PC-3 (cell line): ENCODE results near the gene SLC35D1. TPM values are rescaled to one million over a fixed set of nuclear protein-coding genes. Genes with fewer than 3 reads are reported as not detected.
A peak's percentile ranks its signal among the peaks of the same experiment; 100 is the strongest.

Experiments
- ATAC-seq: fragments of 200-7000 bp; cut with Tn5 transposase; 2 replicates; pipeline ENCODE4 v1.9.1; 2020; ENCODE audit warnings: mild to moderate bottlenecking, moderate library complexity
- BruUV-seq: library from RNA; stranded (reverse); fragments of 400-500 nt; replicated peaks from 2 replicates; lab custom pipeline; 2021; lab: Mats Ljungman, UMichigan
- CTCF ChIA-PET: fragments of 300-600 bp; sonication (Branson Sonifier 250); formaldehyde crosslinking; loops from one replicate; lab custom pipeline; 2022; ENCODE audit warnings: antibody characterized with exemption; lab: Charles Lee
- POLR2A ChIA-PET: fragments of 300-600 bp; sonication (Branson Sonifier 250); formaldehyde crosslinking; loops from one replicate; lab custom pipeline; 2022; ENCODE audit warnings: antibody characterized with exemption; ENCODE audit not compliant: unreplicated experiment; lab: Charles Lee
- DNase-seq: peaks from one replicate; pipeline ENCODE4 v3.0.0-alpha.2; 2015
- H2AFZ ChIP-seq: fragments of 300-600 bp; sonication (generic); 2 replicates; pipeline ENCODE4 v1.6.0; 2016; ENCODE audit warnings: antibody characterized with exemption, low read length
- H3F3A ChIP-seq: fragments of 300-600 bp; sonication (generic); one replicate; pipeline ENCODE4 v1.6.0; 2017; ENCODE audit warnings: antibody characterized with exemption, low read length, control low read depth, mild to moderate bottlenecking; ENCODE audit not compliant: unreplicated experiment
- H3K27ac ChIP-seq: fragments of 300-600 bp; sonication (generic); 2 replicates; pipeline ENCODE4 v1.5.1; 2016; ENCODE audit warnings: mild to moderate bottlenecking, low read length
- H3K27me3 ChIP-seq: fragments of 300-600 bp; sonication (generic); 2 replicates; pipeline ENCODE4 v1.6.1; 2016; ENCODE audit warnings: low read length, mixed read lengths
- H3K36me3 ChIP-seq: fragments of 300-600 bp; sonication (generic); 2 replicates; pipeline ENCODE4 v1.6.1; 2016; ENCODE audit warnings: low read depth, mixed run types, low read length, mixed read lengths
- H3K4me1 ChIP-seq: fragments of 300-600 bp; sonication (generic); 2 replicates; pipeline ENCODE4 v1.5.1; 2016; ENCODE audit warnings: low read length; ENCODE audit not compliant: insufficient read depth
- H3K4me2 ChIP-seq: fragments of 300-600 bp; sonication (generic); 2 replicates; pipeline ENCODE4 v1.6.0; 2016; ENCODE audit warnings: low read length
- H3K4me3 ChIP-seq: fragments of 300-600 bp; sonication (generic); 2 replicates; pipeline ENCODE4 v1.5.1; 2016; ENCODE audit warnings: mild to moderate bottlenecking, low read length, mixed read lengths
- H3K79me2 ChIP-seq: fragments of 300-600 bp; sonication (generic); 2 replicates; pipeline ENCODE4 v1.6.1; 2017; ENCODE audit warnings: low read length, mixed read lengths
- H3K9ac ChIP-seq: fragments of 300-600 bp; sonication (generic); 2 replicates; pipeline ENCODE4 v1.6.0; 2016; ENCODE audit warnings: mild to moderate bottlenecking, low read length
- H3K9me2 ChIP-seq: fragments of 300-600 bp; sonication (generic); replicated peaks from 2 replicates; pipeline ENCODE4 v1.6.1; 2016; ENCODE audit warnings: mixed run types, low read length, mixed read lengths
- H3K9me3 ChIP-seq: fragments of 300-600 bp; sonication (generic); 2 replicates; pipeline ENCODE4 v1.6.1; 2016; ENCODE audit warnings: low read length, mixed read lengths
- H4K20me1 ChIP-seq: fragments of 300-600 bp; sonication (generic); 2 replicates; pipeline ENCODE4 v1.6.1; 2016; ENCODE audit warnings: low read length, mixed read lengths
- CTCF ChIP-seq: fragments of 300-600 bp; sonication (generic); conservative IDR thresholded peaks from 2 replicates; pipeline ENCODE4 v1.5.1; 2017; ENCODE audit warnings: antibody characterized with exemption, low read depth, mild to moderate bottlenecking, low read length
- EZH2 ChIP-seq: fragments of 300-600 bp; sonication (generic); IDR thresholded peaks from one replicate; pipeline ENCODE4 v1.6.1; 2017; ENCODE audit warnings: antibody characterized with exemption, mild to moderate bottlenecking, low read length; ENCODE audit not compliant: unreplicated experiment
- EZH2phosphoT487 ChIP-seq: fragments of 300-600 bp; sonication (generic); IDR thresholded peaks from 2 replicates; pipeline ENCODE4 v1.6.1; 2018; ENCODE audit warnings: mild to moderate bottlenecking, antibody characterized with exemption, low read length, borderline replicate concordance
- intact Hi-C: fragments of 100-400 bp; cut with micrococcal nuclease; formaldehyde crosslinking; loops from 2 replicates; pipeline ENCODE4 v1.9.0; 2023
- total RNA-seq: library from RNA; depleted of rRNA; stranded (reverse); fragments of >200 nt; gene quantifications from 2 replicates; pipeline ENCODE4 v1.2.3, GENCODE V29; 2014

SLC35D1 gene
- total RNA-seq, 1 experiment from 2014 or later, result 6.1 TPM

- CTCF ChIA-PET, result no interaction called here
- TF ChIP-seq EZH2phosphoT487 (no peak), EZH2 (no peak), CTCF (no peak)
- no peak for ATAC-seq
Measured at GRCh38 chr1:67061266-67061665, 7.3 kb upstream of the SLC35D1 start.

GRCh38 chr1:67060811-67061218 lies 6.9 kb upstream of the SLC35D1 start:
- Histone ChIP-seq H3F3A (no peaks in the 10 kb centered on the region), H3K27me3 (no peaks in the 10 kb centered on the region), H3K9me2 (no peaks in the 10 kb centered on the region), H2AFZ (no peak overlapping the region), H3K9me3 (no peaks in the 10 kb centered on the region), H3K36me3 (no peaks in the 10 kb centered on the region), H3K4me2 (peak overlapping the region; percentile 56), H3K79me2 (no peaks in the 10 kb centered on the region), H3K4me3 (no peak overlapping the region), H3K9ac (no peak overlapping the region), H3K27ac (peak overlapping the region; percentile 12), H4K20me1 (no peaks in the 10 kb centered on the region), H3K4me1 (peaks cover 24% of the 10 kb centered on the region)
- DNase-seq (peak; percentile 93), ATAC-seq (peak; percentile 98)
- POLR2A ChIA-PET, result no interaction called here
- TF ChIP-seq CTCF (no peak), EZH2 (no peak), EZH2phosphoT487 (no peak)
- intact Hi-C loops, result no loop called here
- CTCF ChIA-PET, result no interaction called here
- BruUV-seq, result no TSS peak

More at GRCh38 chr1:67061266-67061665, 7.3 kb upstream of the SLC35D1 start:
- Histone ChIP-seq H3K27me3 (no peaks in the 10 kb centered on the region), H3K36me3 (no peaks in the 10 kb centered on the region), H3K9me3 (no peaks in the 10 kb centered on the region), H3K4me1 (peaks cover 24% of the 10 kb centered on the region), H3F3A (no peaks in the 10 kb centered on the region), H3K4me2 (peak overlapping the region; percentile 56), H3K9me2 (no peaks in the 10 kb centered on the region), H4K20me1 (no peaks in the 10 kb centered on the region), H3K27ac (peak overlapping the region; percentile 12), H3K4me3 (no peak overlapping the region), H2AFZ (no peak overlapping the region), H3K9ac (no peak overlapping the region), H3K79me2 (no peaks in the 10 kb centered on the region)
- no TSS peak for BruUV-seq
- POLR2A ChIA-PET, result no interaction called here
- no peak for DNase-seq
- intact Hi-C loops, result no loop called here

GRCh38 chr1:67059346-67059745 lies 5.4 kb upstream of the SLC35D1 start:
- Histone ChIP-seq H3K79me2 (no peaks in the 10 kb centered on the region), H3F3A (no peaks in the 10 kb centered on the region), H2AFZ (no peak overlapping the region), H3K4me1 (peaks cover 28% of the 10 kb centered on the region), H3K27ac (no peak overlapping the region), H3K36me3 (no peaks in the 10 kb centered on the region), H3K9ac (no peak overlapping the region), H3K9me3 (no peaks in the 10 kb centered on the region), H3K9me2 (no peaks in the 10 kb centered on the region), H3K4me2 (no peak overlapping the region), H4K20me1 (no peaks in the 10 kb centered on the region), H3K4me3 (no peak overlapping the region), H3K27me3 (no peaks in the 10 kb centered on the region)
- no TSS peak for BruUV-seq
- ATAC-seq (no peak), DNase-seq (no peak)
- POLR2A ChIA-PET, result no interaction called here
- intact Hi-C loops, result no loop called here
- no peak for TF ChIP-seq EZH2
- no peak for TF ChIP-seq EZH2phosphoT487
- no peak for TF ChIP-seq CTCF
- CTCF ChIA-PET, result no interaction called here
